Right ventricle myocardium inferior (tissue), 1 donor: ENCODE measurements around the gene JAG1. TPM values are rescaled to one million over a fixed set of nuclear protein-coding genes. Genes with fewer than 3 reads are reported as not detected.

Experiments
- ATAC-seq: fragments of 200-7000 bp; cut with Tn5 transposase; one replicate; pipeline ENCODE4 v1.9.1; 2020; ENCODE audit warnings: mild to moderate bottlenecking, moderate library complexity
- DNase-seq: peaks from one replicate; pipeline ENCODE4 v3.0.0; 2021; ENCODE audit errors: missing footprints
- intact Hi-C: fragments of 100-400 bp; cut with DNase I; formaldehyde crosslinking; loops from one replicate; pipeline ENCODE4 v1.11.0; 2022
- total RNA-seq: library from RNA; stranded (reverse); fragmentation: NEBNext Ultra II Directional; extraction: Animal tissue kit (Norgen Biotek cat#: 25700); gene quantifications from one replicate; pipeline ENCODE4 v1.2.1, GENCODE V29; 2021
- donor health status: DM: no; HTN: yes; CAD: no; lungs with severe emphysema.

JAG1 gene
- total RNA-seq, 1 donor from 2014 or later: 24.4 TPM

DNA sequence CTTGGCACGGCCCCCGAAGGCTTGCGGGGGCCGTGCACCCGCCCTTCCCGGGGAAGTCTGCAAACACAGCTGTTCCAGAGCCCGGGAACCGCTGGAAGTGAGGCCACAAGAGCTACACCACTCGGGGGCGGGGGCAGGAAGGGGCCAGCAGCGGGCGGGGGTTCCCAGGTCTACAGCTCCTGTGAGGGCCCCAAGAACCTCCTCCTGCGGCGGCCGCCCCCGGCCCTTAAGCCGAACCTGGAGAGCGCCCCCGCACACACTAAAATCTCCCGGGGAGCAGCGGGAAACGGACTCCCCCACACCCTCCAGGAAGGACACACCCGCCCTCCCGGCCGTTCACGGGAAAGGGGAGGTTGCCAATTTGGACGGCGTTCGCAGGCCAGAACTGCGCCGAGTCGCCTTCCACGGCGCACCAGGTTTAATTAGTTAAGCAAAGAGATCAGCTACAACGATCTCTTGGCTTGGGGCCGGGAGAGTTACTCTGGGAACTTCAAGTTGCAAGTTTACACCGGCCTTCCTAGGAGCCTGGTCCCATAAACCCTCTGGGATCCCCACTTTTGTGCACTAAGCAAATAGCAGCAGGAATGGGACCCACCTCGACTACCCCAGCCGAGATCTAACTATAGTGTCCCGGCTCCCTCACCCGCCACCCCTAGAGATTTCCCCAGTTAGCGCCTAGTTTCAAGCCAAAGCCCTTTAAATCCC, 1.7 kb downstream of the JAG1 start:
- ATAC-seq (peak; percentile 33), DNase-seq (peak; percentile 88)
- intact Hi-C loops: loop anchor here (2.0 to 10.0 kb wide), 6 partner anchors 75 to 533 kb away; no protein-coding TSS in a partner anchor

GRCh38 chr20:10671221-10671918, 2.4 kb downstream of the JAG1 start:
- intact Hi-C loops: loop anchor here (5.0 to 10.0 kb wide), 4 partner anchors 119 to 291 kb away; no protein-coding TSS in a partner anchor
- DNase-seq: no peak

GRCh38 chr20:10670501-10671220, 3.1 kb downstream of the JAG1 start:
- intact Hi-C loops: loop anchor here (5.0 to 10.0 kb wide), 4 partner anchors 118 to 292 kb away; no protein-coding TSS in a partner anchor
- no peak for ATAC-seq
- no peak for DNase-seq

More at GRCh38 chr20:10671221-10671918, 2.4 kb downstream of the JAG1 start:
- ATAC-seq: peak; percentile 41

- ATAC-seq: no peak
- no peak for DNase-seq
- intact Hi-C loops: loop anchor here (5.0 to 10.0 kb wide), 4 partner anchors 118 to 292 kb away; no protein-coding TSS in a partner anchor
These were observed 3.9 kb downstream of the JAG1 start for GRCh38 chr20:10669843-10670446.

GRCh38 chr20:10668677-10669368, 5.0 kb downstream of the JAG1 start:
- intact Hi-C loops: no loop called here
- ATAC-seq (no peak), DNase-seq (no peak)

DNA sequence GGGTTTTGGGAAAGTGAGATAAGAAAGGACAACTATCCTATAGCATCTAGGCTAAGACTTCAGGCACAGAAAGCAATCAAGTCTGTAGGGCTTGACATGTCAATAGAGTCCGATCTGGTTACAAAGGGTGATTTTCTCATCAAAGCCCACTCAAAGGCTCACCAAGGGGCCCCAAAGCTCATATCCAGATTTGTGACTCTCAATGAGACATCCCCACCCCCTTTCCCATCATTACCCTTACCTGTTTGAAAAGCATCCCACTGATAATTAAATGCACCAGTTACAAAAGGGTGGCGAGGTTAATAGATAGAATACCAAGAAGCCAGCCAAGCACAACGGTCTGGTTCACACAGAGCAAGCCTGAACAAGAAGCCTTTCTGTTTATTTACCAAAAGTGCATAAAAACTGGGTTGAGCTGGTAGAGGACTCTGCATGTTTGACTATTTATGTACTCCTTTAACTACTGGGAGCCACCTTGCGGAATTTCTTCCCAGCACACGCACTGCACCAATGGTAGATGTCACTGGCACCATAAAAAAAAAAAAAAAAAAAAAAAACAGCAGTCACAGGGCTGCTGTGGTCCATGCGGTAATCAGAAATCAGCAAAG, 6.1 kb downstream of the JAG1 start:
- no peak for ATAC-seq
- no peak for DNase-seq
- intact Hi-C loops: no loop called here

- DNase-seq (peak; percentile 76), ATAC-seq (no peak)
- intact Hi-C loops: no loop called here
These were observed 6.8 kb downstream of the JAG1 start for GRCh38 chr20:10667077-10667401.

- ATAC-seq: no peak
- intact Hi-C loops: no loop called here
- no peak for DNase-seq
These were observed 7.3 kb downstream of the JAG1 start for GRCh38 chr20:10666221-10667076.

DNA sequence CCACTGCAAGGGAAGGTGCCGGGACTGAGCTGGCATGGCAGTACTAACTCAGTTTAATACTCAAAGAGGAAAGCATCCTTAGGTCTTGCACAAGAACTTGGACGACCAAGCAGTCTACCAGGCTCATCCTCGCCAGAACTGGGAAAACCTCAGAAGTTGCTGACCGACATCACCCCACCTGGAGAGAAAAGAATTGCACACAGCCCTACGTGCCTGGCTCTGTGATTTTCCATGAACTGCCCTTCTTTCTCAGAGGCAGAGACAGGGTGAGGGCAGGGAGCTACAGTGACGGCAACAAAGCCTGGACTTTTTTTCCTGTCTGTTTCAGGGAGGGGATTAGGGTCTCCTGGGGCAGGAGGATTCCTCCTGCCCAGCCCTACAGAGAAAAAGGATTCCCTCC, 8.0 kb downstream of the JAG1 start:
- ATAC-seq (peak; percentile 35), DNase-seq (no peak)
- intact Hi-C loops: no loop called here

GRCh38 chr20:10665027-10665561, 8.7 kb downstream of the JAG1 start:
- intact Hi-C loops: no loop called here
- ATAC-seq (no peak), DNase-seq (no peak)

GRCh38 chr20:10663756-10664155, 10.0 kb downstream of the JAG1 start:
- no peak for ATAC-seq
- intact Hi-C loops: no loop called here
- DNase-seq: no peak

DNA sequence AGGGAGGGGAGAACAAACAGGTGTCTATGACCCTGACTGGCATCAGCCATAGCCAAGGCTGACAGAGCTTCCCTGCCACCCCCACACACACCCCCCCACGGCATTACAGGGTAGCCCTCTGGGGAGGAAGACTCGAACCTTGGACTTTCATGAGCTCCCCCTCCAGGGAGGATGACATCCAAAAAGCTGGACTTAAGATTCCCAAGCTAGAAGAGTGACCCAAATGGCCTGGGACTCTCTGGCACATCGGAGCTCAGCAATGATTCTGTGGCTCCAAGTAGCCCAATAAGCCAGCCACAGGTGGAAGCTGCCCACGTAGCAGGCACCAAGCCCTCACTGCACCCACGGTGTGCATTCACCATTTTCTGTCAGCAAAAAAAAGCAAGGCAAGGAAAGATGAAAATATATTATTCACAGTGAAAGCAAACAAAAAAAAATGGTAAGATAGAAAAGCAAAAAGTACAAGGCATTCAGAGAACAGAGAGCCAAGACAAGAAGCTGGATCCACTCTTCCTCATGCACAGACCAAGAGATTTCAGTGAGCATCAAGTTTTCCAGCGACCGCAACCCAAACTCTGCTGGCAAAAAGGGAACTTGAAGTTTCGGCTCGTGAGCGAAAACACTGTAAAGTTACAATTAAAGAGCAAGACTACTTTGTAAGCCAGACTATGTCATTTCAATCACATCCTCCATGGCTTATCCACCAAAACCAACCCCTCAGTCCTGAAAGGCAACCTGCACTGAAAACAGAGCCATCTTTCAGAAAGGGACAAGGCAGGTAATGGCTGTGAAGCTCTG, 10.9 kb downstream of the JAG1 start:
- no peak for ATAC-seq
- DNase-seq: no peak
- intact Hi-C loops: no loop called here

DNA sequence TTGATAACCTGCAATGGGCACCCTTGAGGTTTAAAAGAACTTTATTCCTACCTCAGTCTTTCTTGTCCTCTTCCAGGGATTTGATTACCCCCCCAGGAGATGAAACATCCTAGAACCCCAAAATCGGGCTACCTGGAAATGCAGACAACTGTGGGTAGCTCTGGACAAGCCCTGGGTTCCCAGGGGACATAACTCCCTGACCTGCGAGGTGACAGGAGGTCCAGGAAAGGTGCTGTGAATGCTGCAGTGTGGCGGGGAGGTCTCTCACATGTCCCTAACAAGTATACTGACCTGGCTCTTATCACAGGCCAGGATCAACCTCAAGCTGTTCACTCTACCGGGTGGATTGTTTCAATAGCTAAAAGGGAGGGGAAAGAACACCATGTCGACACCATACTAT, 11.6 kb downstream of the JAG1 start:
- no peak for DNase-seq
- intact Hi-C loops: no loop called here
- no peak for ATAC-seq

DNA sequence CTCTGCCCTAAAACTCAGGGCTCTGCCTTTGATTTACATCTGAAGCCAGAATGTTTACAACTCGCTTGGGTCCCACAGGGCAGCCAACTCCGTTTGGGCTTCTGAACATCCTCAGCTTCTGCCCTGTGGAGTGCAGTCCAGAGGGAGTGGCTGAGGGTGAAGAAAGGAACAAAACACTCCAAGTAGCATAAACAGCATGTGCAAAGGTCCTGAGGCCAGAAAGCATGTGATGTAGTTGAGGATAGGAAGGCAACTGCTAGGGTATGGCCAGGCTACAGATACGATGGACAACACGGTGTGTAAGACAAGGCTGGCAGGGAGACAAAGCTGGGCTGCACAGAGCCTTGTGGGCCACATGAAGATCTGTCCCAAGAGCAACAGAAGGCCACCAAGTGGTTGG, 12.5 kb downstream of the JAG1 start:
- intact Hi-C loops: no loop called here
- no peak for DNase-seq
- ATAC-seq: no peak

DNA sequence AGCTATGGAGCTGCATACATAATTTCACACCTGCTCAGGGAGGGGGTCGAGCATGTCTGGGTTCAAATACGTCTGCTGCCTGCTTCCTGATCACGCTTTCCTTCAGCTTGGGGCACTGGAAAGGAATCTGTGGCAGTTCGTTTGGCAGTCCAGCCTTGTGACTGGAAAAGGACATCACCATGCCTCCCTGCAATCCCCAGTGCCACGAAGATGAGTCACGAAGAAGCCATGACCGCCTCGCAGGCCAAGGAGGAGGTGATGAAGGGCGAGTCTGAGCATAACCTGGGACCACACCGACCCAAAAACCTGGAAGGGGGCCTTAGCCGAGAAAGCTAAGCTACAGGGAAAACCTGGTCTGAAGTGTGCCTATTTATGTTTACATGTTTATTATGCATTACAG, 13.1 kb downstream of the JAG1 start:
- intact Hi-C loops: no loop called here
- DNase-seq: no peak
- no peak for ATAC-seq
